ENCODE measurements around the gene TIMP2.

The TIMP2 gene

DNA sequence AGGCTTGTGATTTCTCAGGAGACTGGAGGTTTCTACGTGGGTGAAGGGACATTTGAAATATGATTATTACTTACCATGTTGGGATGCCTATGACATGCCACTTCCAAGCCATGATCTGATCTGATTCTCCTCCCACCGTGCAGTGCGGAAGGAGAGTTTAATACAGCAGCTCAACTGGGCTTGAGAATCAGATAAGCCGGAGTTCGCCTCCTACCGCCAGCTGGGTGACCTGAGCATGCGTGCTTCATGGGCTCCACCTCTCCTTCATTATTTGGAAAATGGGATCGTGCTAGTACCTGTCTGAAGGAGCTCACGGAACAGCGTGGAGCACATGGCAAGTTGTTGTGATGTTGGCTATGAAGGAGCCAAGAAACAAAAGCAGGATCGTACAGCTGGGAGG, 12.4 kb upstream of the TIMP2 start:
- H3K9ac ChIP-seq (ENCODE audit: low read depth, low read length): no peak overlapping the region
- peaks cover 7% of the 10 kb centered on the region for H3K4me1 ChIP-seq (ENCODE audit: insufficient read depth, low read length)
- no peaks in the 10 kb centered on the region for H3K36me3 ChIP-seq (ENCODE audit: insufficient read depth, low read depth, low read length)
- H3K27me3 ChIP-seq (ENCODE audit: insufficient read depth, low read length): no peaks in the 10 kb centered on the region
- H3K27ac ChIP-seq (ENCODE audit: low read length): no peak overlapping the region
- H3K9me3 ChIP-seq (ENCODE audit: insufficient read depth, low read depth, low read length): no peaks in the 10 kb centered on the region
- no peak overlapping the region for H3K4me3 ChIP-seq (ENCODE audit: low read length)

DNA sequence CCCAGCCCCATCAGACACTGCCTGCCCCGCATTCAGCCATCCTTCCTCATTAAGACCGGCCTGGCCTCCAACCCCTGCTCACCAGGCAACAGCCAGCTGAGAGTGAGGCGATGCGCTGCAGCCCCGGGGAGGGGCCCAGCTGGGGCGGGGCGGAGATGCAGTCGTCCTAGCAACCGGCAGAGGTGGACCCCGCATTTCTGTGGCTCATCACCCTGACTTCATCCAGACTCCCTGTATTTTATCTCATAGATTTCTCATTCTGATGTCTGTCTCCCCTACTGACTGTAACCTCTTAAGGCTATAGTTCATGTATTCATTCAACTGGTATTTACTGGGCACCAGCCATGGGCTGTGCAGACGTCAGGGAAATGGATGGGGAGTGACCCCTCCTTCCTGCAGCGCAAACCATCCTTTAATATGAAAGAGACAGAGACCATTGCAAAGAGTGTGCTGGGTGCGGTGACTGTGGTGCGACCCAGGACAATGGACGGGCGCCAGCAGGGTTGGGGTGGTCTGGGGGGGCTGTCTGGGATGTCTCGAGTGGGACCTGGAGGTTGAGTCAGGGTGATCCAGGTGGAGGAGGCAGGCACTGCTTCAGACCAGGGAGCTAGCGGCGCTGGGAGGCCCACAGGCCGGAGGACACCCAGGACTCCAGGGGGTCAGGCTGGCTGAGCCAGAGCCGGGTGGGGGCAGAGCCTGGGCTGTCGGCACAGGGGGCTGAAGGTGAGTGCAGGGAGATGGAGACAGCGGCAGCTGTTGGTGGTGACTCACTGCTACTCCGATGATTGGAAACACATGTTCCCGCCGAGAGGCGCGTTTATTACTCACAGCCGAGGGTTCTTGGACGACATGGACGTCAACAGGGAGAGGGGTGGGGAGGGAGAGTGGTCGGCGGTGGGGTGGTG, 10.5 kb upstream of the TIMP2 start:
- Histone ChIP-seq H3K9me3 (ENCODE audit: insufficient read depth, low read depth, low read length) (no peaks in the 10 kb centered on the region), H3K4me3 (ENCODE audit: low read length) (no peak overlapping the region), H3K27ac (ENCODE audit: low read length) (no peak overlapping the region), H3K27me3 (ENCODE audit: insufficient read depth, low read length) (no peaks in the 10 kb centered on the region), H3K4me1 (ENCODE audit: insufficient read depth, low read length) (peaks cover 7% of the 10 kb centered on the region), H3K9ac (ENCODE audit: low read depth, low read length) (no peak overlapping the region), H3K36me3 (ENCODE audit: insufficient read depth, low read depth, low read length) (no peaks in the 10 kb centered on the region)

DNA sequence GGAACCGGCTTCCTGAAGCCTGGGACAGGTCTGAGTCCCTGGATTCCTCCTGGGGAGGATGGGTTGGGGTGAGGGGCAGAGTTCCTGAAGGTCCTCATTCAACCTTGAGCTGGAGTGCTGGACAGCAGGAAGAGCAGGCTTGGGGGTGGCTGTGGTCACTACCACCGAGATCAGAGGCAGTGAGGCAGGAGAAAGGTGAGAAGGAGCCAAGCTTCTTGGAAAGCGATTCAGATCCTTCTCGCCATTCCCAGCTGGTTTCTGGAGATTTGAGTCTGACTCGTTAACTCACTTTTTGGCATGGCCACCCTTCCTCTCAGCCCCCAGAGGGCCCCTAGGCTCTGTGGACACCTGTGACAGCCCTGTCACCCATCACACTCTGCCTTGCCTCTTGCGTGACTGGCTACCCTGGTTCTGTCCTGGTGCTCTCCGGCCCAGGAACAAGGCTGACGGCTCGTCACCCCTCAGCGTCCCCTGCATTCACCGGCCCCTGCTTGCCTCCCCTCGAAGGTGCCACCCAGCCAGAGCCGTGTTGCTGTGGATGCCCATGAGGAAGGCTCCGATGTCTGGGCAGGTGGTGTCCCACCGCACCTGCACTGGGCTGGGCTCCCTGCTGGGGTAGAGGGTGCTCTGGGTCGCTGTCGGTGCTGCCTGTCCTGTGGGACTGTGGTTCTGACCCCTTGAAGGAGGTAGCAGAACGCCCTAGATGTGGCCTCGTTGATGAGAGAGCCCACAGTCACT, 9.7 kb upstream of the TIMP2 start:
- Histone ChIP-seq H3K4me3 (ENCODE audit: low read length) (no peak overlapping the region), H3K27me3 (ENCODE audit: insufficient read depth, low read length) (no peaks in the 10 kb centered on the region), H3K9me3 (ENCODE audit: insufficient read depth, low read depth, low read length) (no peaks in the 10 kb centered on the region), H3K9ac (ENCODE audit: low read depth, low read length) (no peak overlapping the region), H3K4me1 (ENCODE audit: insufficient read depth, low read length) (peaks cover 7% of the 10 kb centered on the region), H3K27ac (ENCODE audit: low read length) (no peak overlapping the region), H3K36me3 (ENCODE audit: insufficient read depth, low read depth, low read length) (no peaks in the 10 kb centered on the region)

DNA sequence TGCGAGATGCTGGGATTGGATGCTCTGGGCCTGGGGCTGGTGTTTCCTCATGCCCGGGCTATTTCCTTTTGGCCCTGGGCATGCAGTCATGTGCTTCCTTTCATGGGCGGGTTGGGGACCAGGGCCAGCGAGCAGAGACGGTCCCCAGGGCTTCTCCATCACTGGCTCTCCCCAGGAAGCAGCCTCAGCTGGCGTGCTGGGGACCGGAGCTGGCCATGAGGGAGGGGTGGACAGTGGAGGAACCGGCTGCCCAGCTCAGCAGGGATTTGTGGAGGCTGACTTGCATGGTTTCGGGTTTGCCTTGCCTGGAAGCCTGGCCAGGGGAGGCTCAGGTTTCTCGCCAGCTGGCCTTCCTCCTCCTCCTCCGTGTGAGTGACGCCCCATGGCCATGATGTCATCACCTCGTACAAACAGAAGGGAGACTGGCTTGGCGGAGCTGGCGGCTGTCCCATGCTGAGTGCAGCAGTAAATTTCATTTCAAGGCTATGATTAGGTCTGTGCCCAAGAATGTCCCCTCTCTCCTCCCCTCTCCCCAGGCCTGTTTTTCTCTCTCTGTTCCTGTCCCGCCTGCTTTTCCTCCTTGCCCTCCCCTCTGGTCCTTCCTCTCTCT, 8.9 kb upstream of the TIMP2 start:
- peaks cover 7% of the 10 kb centered on the region for H3K4me1 ChIP-seq (ENCODE audit: insufficient read depth, low read length)
- H3K9me3 ChIP-seq (ENCODE audit: insufficient read depth, low read depth, low read length): no peaks in the 10 kb centered on the region
- no peaks in the 10 kb centered on the region for H3K27me3 ChIP-seq (ENCODE audit: insufficient read depth, low read length)
- no peak overlapping the region for H3K9ac ChIP-seq (ENCODE audit: low read depth, low read length)
- no peaks in the 10 kb centered on the region for H3K36me3 ChIP-seq (ENCODE audit: insufficient read depth, low read depth, low read length)
- H3K27ac ChIP-seq (ENCODE audit: low read length): no peak overlapping the region
- H3K4me3 ChIP-seq (ENCODE audit: low read length): no peak overlapping the region

DNA sequence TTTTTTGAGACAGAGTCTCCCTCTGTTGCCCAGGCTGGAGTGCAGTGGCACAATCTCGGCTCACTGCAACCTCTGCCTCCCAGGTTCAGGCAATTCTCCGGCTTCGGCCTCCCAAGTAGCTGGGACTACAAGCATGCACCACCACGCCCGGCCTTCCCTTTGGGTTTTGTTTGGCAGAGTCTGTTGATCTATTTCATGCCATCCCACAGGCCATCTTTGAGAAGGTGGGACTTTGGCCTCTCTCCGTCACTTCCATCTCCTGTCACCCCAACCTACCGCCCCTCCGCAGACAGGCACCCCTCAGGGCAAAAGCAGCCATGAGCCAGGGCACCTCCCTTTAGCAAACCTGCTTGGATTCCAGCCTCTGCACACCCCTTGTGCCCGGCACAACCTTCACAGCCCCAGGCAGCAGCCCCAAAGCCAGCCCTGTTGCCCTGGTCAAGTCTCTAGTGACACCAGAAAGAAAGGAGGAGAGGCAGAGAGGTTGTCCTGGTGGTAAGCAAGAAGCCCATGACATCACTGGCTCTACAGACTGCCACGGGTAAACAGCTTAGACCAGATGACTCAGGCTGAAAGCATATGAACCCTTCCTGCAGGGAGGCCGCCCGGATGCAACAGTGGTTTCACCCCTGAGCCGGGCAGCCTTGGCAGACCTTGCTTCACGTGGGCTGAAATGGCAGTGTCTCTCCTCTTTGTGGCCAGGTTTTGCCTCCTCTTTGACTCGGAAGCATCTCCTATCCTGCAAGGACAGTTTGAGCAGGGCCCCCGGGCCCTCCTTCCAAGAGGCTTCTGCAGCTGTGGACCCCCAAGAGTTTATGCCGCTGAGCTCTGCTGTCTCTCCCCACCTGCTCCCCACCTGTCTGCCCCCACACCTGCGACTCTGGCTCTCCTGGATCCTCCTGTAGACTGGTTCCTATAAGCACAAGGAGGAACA, 8.1 kb upstream of the TIMP2 start:
- no peak overlapping the region for H3K27ac ChIP-seq (ENCODE audit: low read length)

DNA sequence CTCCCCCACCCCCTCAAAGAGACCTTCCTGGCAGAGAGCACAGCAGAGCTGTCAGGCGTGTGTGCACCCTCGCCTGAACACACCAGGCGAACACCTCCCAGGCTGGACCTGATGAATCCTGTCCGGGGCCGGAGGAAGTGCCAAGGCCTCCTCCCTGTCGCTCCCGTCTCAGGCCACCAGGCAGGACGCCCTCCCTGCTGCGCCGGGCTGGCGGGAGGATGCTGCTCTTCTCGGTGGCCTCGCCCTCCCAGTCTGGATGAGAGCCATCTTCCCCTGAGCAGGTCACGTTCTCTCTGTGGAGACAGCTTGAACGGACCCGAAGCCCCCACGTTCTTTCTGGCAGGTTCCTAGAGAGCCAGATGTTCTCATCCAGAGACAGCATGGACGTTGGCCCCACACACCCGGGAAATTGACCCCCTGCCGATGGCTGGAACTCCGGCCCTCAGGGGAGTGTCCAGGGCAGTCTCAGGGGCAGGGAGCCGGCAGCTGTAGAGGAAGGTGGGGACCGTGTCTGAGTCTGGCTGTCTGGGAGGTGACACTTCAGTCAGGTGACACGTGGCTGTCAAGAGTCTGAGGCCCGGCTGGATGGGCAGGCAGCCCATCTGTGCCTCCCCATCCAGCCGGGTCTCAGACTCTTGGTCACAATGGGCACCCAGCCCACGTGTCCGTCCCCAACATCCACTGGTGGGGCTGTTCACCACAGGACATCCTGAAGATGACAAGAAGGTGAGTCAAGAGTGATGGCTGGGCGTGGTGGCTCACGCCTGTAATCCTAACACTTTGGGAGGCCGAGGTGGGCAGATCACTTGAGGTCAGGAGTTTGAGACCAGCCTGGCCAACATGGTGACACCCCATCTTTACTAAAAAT, 5.0 kb upstream of the TIMP2 start:
- no peak overlapping the region for H3K27ac ChIP-seq (ENCODE audit: low read length)
- H3K9ac ChIP-seq (ENCODE audit: low read depth, low read length): no peak overlapping the region
- no peaks in the 10 kb centered on the region for H3K36me3 ChIP-seq (ENCODE audit: insufficient read depth, low read depth, low read length)
- peaks cover 7% of the 10 kb centered on the region for H3K4me1 ChIP-seq (ENCODE audit: insufficient read depth, low read length)
- H3K9me3 ChIP-seq (ENCODE audit: insufficient read depth, low read depth, low read length): no peaks in the 10 kb centered on the region
- no peak overlapping the region for H3K4me3 ChIP-seq (ENCODE audit: low read length)
- H3K27me3 ChIP-seq (ENCODE audit: insufficient read depth, low read length): no peaks in the 10 kb centered on the region

More for the DNA sequence above, 8.1 kb upstream of the TIMP2 start:
- no peak overlapping the region for H3K9ac ChIP-seq (ENCODE audit: low read depth, low read length)
- H3K4me3 ChIP-seq (ENCODE audit: low read length): no peak overlapping the region
- H3K9me3 ChIP-seq (ENCODE audit: insufficient read depth, low read depth, low read length): no peaks in the 10 kb centered on the region
- no peaks in the 10 kb centered on the region for H3K36me3 ChIP-seq (ENCODE audit: insufficient read depth, low read depth, low read length)
- H3K27me3 ChIP-seq (ENCODE audit: insufficient read depth, low read length): no peaks in the 10 kb centered on the region
- peaks cover 7% of the 10 kb centered on the region for H3K4me1 ChIP-seq (ENCODE audit: insufficient read depth, low read length)

DNA sequence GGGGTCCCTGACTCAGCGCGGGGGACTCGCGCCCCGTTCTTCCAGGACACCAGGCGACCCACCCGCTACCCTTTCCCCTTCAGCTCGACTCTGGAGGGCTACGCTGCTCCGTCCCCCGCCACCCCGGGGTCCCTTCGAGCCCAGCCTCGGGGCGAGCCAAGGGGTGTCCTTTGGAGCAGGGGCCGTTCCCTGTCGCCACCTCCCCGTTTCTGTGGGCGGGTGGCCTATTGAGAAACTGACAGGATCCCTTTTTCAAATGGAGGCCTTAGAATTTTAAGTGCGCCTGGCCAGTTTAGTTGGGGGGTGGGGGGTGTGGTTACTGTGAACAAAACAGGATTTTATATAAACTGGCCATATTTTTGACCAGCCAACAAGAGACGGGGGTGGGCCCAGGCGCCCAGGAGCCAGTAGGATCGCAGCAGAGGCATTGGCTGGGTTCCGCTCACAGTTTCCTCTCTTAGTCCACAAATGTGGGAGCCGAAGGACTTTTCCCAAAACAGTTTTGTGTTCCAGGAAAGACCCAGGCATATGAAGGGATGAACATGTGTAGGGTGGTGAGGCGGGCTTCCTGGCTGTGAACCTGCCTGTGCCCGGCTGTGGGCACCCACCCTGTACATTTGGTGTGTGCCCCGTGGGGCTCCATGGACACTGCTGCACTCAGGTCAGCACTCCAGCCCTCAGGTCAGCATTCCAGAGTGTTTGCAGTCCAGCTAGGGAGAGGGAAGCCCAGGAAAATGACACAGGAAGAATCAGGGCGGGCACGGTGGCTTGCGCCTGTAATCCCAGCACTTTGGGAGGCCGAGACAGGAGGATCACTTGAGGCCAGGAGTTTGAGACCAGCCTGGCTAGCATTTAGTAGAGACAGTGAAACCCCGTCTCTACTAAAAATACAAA, 722 bp upstream of the TIMP2 start:
- Histone ChIP-seq H3K27ac (ENCODE audit: low read length) (no peak overlapping the region), H3K27me3 (ENCODE audit: insufficient read depth, low read length) (peaks cover 4% of the 10 kb centered on the region; the same call in 1 of the 2 replicates), H3K9me3 (ENCODE audit: insufficient read depth, low read depth, low read length) (no peaks in the 10 kb centered on the region), H3K4me1 (ENCODE audit: insufficient read depth, low read length) (peaks cover 6% of the 10 kb centered on the region; the same call in 1 of the 2 replicates), H3K36me3 (ENCODE audit: insufficient read depth, low read depth, low read length) (no peaks in the 10 kb centered on the region), H3K9ac (ENCODE audit: low read depth, low read length) (peak overlapping the region; percentile 70; the same call in 1 of the 2 replicates), H3K4me3 (ENCODE audit: low read length) (peak overlapping the region; percentile 66; the same call in 1 of the 2 replicates)

DNA sequence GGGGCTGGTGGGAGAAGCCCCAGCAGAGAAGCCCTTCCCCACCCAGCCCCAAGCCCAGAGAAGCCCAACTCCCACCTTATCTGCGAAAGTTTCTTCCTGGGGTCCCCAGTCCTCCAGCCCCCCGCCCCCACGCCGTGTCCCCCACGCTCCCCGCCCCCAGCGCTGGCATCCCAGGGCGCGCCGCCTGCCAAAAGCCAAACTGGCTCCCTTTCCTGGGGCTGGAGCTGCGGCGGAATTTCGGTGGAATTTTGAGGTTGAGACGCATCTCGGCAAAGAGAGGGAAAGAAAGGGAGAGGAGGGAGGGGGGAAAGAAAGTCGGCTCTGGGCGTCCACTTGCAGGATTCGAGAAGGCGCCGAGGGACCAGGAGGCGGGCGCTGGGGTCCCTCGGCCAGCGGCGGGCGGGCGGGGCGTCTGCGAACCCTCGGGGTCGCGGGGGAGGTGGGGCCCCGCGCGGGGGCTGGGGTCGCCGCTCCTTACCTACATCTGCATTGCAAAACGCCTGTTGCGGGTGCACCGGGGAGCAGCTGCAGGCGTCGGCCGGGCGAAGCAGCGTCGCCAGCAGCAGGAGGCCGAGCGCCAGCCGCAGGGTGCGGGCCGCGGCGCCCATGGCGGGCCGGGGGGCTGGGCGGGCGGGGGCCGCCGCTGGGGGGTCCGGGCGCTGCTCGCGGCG, 571 bp downstream of the TIMP2 start:
- no peaks in the 10 kb centered on the region for H3K9me3 ChIP-seq (ENCODE audit: insufficient read depth, low read depth, low read length)
- H3K27me3 ChIP-seq (ENCODE audit: insufficient read depth, low read length): peaks cover 4% of the 10 kb centered on the region; the same call in 1 of the 2 replicates
- H3K27ac ChIP-seq (ENCODE audit: low read length): no peak overlapping the region
- peaks cover 6% of the 10 kb centered on the region for H3K4me1 ChIP-seq (ENCODE audit: insufficient read depth, low read length)
- peak overlapping the region; percentile 79; the same call in 1 of the 2 replicates for H3K9ac ChIP-seq (ENCODE audit: low read depth, low read length)
- no peaks in the 10 kb centered on the region for H3K36me3 ChIP-seq (ENCODE audit: insufficient read depth, low read depth, low read length)
- H3K4me3 ChIP-seq (ENCODE audit: low read length): peak overlapping the region; percentile 70

DNA sequence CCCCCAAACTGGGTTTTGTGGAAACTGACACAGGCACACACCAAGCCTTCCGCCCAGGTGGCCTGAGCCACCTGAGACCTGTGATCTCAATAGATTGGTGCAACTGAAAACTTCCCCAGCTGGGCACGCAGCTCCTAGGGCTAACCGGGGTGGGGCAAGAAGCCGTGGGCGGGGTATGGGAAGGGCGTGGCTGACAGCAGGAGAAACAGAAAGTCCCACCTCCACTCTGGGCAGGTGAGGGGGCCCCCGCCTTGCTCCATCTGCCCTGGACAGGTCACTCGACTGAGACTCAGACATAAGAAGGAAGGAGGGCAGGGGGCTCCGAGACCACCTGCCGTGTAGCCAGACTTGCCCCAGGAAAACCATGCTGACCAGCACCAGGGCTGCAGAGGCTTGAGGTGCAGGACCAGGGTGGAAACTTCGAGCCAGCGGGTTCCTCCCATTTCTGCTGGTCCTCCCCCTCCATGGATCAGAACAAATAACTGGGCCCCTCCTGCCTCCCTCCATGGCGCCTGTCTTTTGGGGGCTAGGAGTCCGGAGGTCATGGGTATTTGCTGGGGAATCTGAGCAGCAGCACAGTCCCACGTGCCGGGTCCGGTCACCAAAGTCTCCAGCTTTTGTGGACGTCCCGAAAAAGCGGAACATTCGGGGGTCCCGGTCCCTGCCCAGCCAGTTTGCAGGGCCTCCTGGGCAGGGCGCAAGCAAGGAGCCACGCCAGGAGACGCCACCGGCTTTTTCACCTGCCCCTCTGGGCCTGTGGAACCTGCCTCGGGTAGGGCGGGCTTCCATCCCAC, 1.3 kb downstream of the TIMP2 start:
- Histone ChIP-seq H3K9me3 (ENCODE audit: insufficient read depth, low read depth, low read length) (no peaks in the 10 kb centered on the region), H3K27ac (ENCODE audit: low read length) (no peak overlapping the region), H3K4me1 (ENCODE audit: insufficient read depth, low read length) (peaks cover 6% of the 10 kb centered on the region), H3K27me3 (ENCODE audit: insufficient read depth, low read length) (peaks cover 4% of the 10 kb centered on the region; the same call in 1 of the 2 replicates), H3K4me3 (ENCODE audit: low read length) (peak overlapping the region; percentile 70), H3K9ac (ENCODE audit: low read depth, low read length) (peak overlapping the region; percentile 79; the same call in 1 of the 2 replicates), H3K36me3 (ENCODE audit: insufficient read depth, low read depth, low read length) (no peaks in the 10 kb centered on the region)
